Right lobe of liver (tissue), 6 donors: ENCODE results near the gene C7orf57. TPM values are rescaled to one million over a fixed set of nuclear protein-coding genes. Genes with fewer than 3 reads are reported as not detected.

ENCODE experiments used
- ATAC-seq, 4 donors: fragments of 200-7000 bp; cut with Tn5 transposase; one replicate each; pipeline ENCODE4 v1.9.1; 2020; ENCODE audit warnings: mild to moderate bottlenecking in 4 of 4, moderate library complexity in 4 of 4
- DNase-seq, 3 donors: peaks; one replicate each; pipeline ENCODE4 v3.0.0-alpha.2; 2020
- H3K27ac ChIP-seq, 3 donors: fragments of 200-600 bp; one replicate each; pipeline ENCODE4 v1.8.0; 2022
- H3K27me3 ChIP-seq, 2 donors: fragments of 200-600 bp; one replicate each; pipeline ENCODE4 v1.8.0; 2022
- H3K36me3 ChIP-seq, 4 donors: fragments of 200-600 bp; sonication (generic) in 1 of 4; one replicate each; pipeline versions ENCODE4 v1.5.1 to v1.8.0; 2017 to 2022; ENCODE audit warnings: control low read depth in 1 of 4
- H3K4me1 ChIP-seq, 4 donors: fragments of 200-600 bp; sonication (generic) in 1 of 4; one replicate each; pipeline versions ENCODE4 v1.5.1 to v1.8.0; 2017 to 2022; ENCODE audit warnings: control low read depth in 1 of 4
- H3K4me3 ChIP-seq, 3 donors: fragments of 200-600 bp; one replicate each; pipeline ENCODE4 v1.8.0; 2022
- H3K9me3 ChIP-seq, 4 donors: fragments of 200-600 bp; sonication (generic) in 1 of 4; one replicate each; pipeline versions ENCODE4 v1.5.1 to v1.8.0; 2017 to 2022; ENCODE audit warnings: control low read depth in 1 of 4
- POLR2A ChIP-seq: fragments of 450-650 bp; IDR thresholded peaks from one replicate; pipeline ENCODE4 v1.6.1; 2017; ENCODE audit warnings: antibody characterized with exemption, mild to moderate bottlenecking
- WGBS: methylation state at CpG from one replicate; pipeline ENCODE4 v1.1.6; 2018; ENCODE audit warnings: low coverage, low lambda C conversion rate; ENCODE audit not compliant: insufficient coverage; ENCODE audit errors: missing lambda C conversion rate; 5-methylcytosine and 5-hydroxymethylcytosine counted together
- intact Hi-C, 2 donors: fragments of 100-400 bp; cut with DNase I; formaldehyde crosslinking; loops; one replicate each; pipeline versions ENCODE4 v1.11.2 to v1.14.1; 2022
- total RNA-seq, 6 experiments: library from RNA; depleted of rRNA in 2 of 6; stranded (reverse); fragments of >200 nt in 2 of 6; fragmentation: NEBNext Ultra II Directional in 3 of 6; extraction: Animal tissue kit (Norgen Biotek cat#: 25700) in 3 of 6; gene quantifications; one replicate each; pipeline versions ENCODE4 v1.1.0 to v1.2.4, GENCODE V29; 2016 to 2023
- TF ChIP-seq, protein P1 (sequence below), 4 donors: fragments of 200-600 bp in 3 of 4; fragments of 450-650 bp in 1 of 4; IDR thresholded peaks; one replicate each; pipeline versions ENCODE4 v1.5.1 to v1.8.0; 2016 to 2022; ENCODE audit warnings: antibody characterized with exemption in 4 of 4, mild to moderate bottlenecking in 2 of 4
- donor health status: DM: no; HTN: yes; CAD: no.
- donor health status: DM: no; HTN: no; CAD: no.
- donor health status: DM: no; HTN: no; CAD: no.
- donor health status: DM: no; HTN: yes; CAD: no.
- donor health status: DM: no; HTN: yes; CAD: no.

The C7orf57 gene
- total RNA-seq, 6 experiments from 2014 or later: not detected

- no peak overlapping the region for H3K4me3 ChIP-seq
- H3K36me3 ChIP-seq: no peaks in the 10 kb centered on the region
- H3K9me3 ChIP-seq: no peaks in the 10 kb centered on the region
- TF ChIP-seq POLR2A: no peak
- TF ChIP-seq, protein P1, sequence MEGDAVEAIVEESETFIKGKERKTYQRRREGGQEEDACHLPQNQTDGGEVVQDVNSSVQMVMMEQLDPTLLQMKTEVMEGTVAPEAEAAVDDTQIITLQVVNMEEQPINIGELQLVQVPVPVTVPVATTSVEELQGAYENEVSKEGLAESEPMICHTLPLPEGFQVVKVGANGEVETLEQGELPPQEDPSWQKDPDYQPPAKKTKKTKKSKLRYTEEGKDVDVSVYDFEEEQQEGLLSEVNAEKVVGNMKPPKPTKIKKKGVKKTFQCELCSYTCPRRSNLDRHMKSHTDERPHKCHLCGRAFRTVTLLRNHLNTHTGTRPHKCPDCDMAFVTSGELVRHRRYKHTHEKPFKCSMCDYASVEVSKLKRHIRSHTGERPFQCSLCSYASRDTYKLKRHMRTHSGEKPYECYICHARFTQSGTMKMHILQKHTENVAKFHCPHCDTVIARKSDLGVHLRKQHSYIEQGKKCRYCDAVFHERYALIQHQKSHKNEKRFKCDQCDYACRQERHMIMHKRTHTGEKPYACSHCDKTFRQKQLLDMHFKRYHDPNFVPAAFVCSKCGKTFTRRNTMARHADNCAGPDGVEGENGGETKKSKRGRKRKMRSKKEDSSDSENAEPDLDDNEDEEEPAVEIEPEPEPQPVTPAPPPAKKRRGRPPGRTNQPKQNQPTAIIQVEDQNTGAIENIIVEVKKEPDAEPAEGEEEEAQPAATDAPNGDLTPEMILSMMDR (IDR thresholded peaks at IDR 0.05): no peak
- ATAC-seq: no peak
- H3K4me1 ChIP-seq: no peaks in the 10 kb centered on the region
- no peak for DNase-seq
- no peak overlapping the region for H3K27ac ChIP-seq
- intact Hi-C loops: no loop called here
- no peaks in the 10 kb centered on the region for H3K27me3 ChIP-seq
- 80% methylated on average over 3 of the region's 3 CpGs for WGBS
These were observed 6.9 kb downstream of the C7orf57 start for GRCh38 chr7:48042216-48042615.

DNA sequence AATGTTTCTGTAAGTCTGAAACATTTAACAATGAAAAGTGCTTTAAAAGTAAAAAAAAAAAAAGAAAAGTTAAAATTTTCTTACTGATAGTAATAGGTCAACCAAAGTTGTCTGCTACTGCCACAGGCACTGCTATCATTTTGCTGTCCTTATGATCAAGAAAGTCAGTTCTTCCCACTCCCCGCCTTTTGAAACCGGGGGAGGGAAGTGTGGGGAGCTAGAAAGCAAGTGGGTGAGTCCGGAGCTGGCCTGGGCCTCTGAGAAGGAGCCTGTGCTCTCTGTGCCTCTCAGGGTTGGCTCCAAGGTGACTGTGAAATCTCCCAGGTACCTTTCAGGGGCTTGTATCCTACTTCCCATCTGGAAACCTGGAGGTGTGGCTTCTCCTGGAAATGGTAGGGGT is 7.3 kb downstream of the C7orf57 start:
- TF ChIP-seq, protein P1 (IDR thresholded peaks at IDR 0.05): no peak
- no peak for TF ChIP-seq POLR2A
- peak in 1 of 4 donors; percentile 14 for ATAC-seq
- H3K4me1 ChIP-seq: no peaks in the 10 kb centered on the region
- H3K9me3 ChIP-seq: no peaks in the 10 kb centered on the region
- H3K4me3 ChIP-seq: no peak overlapping the region
- no peak for DNase-seq
- H3K36me3 ChIP-seq: no peaks in the 10 kb centered on the region
- H3K27ac ChIP-seq: no peak overlapping the region
- H3K27me3 ChIP-seq: no peaks in the 10 kb centered on the region
- WGBS: 38% methylated on average over 2 of the region's 3 CpGs
- intact Hi-C loops: no loop called here

DNA sequence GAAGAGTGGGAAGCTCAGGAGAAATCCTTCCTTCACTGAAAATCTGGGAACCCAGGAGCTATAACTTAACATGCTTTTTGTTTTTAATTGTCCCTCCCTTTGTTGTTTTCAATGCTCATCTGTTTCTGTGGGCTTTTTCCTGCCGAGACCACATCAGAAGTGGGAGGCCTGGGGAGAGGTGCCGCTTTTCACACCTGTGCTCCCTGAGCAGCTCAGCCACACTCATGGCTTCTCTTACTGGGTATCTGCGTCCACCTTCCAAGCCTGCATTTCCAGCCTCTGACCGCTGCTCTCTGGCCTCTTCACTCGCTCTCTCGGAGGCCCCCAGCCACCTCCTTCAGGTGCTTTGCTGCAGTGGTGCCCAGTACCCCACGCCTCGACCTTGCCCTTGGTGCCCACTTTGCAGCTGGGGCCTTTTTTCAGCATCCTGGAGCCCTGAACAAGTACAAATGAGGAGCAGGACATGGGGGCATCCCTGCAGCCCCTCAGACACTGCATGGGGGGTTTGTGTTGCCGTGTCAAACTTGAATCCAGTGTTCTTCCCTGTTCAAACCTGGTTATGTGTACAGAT is 9.9 kb downstream of the C7orf57 start:
- WGBS: 41% methylated on average over 7 of the region's 9 CpGs
- Histone ChIP-seq H3K27me3 (no peaks in the 10 kb centered on the region), H3K4me1 (no peaks in the 10 kb centered on the region)

GRCh38 chr7:48046458-48046857 is 11.1 kb downstream of the C7orf57 start:
- no peaks in the 10 kb centered on the region for H3K36me3 ChIP-seq
- no peaks in the 10 kb centered on the region for H3K9me3 ChIP-seq
- TF ChIP-seq, protein P1 (IDR thresholded peaks at IDR 0.05): no peak
- TF ChIP-seq POLR2A: no peak
- no peak for DNase-seq
- no peaks in the 10 kb centered on the region for H3K27me3 ChIP-seq
- WGBS: 64% methylated on average over 14 of the region's 14 CpGs
- intact Hi-C loops: no loop called here
- H3K27ac ChIP-seq: no peak overlapping the region
- H3K4me3 ChIP-seq: no peak overlapping the region
- no peaks in the 10 kb centered on the region for H3K4me1 ChIP-seq
- ATAC-seq: no peak

More for the DNA sequence above, 9.9 kb downstream of the C7orf57 start:
- DNase-seq: no peak
- TF ChIP-seq POLR2A: no peak
- TF ChIP-seq, protein P1 (IDR thresholded peaks at IDR 0.05): no peak
- Histone ChIP-seq H3K27ac (no peak overlapping the region), H3K4me3 (no peak overlapping the region), H3K9me3 (no peaks in the 10 kb centered on the region), H3K36me3 (no peaks in the 10 kb centered on the region)
- no peak for ATAC-seq
- intact Hi-C loops: no loop called here

DNA sequence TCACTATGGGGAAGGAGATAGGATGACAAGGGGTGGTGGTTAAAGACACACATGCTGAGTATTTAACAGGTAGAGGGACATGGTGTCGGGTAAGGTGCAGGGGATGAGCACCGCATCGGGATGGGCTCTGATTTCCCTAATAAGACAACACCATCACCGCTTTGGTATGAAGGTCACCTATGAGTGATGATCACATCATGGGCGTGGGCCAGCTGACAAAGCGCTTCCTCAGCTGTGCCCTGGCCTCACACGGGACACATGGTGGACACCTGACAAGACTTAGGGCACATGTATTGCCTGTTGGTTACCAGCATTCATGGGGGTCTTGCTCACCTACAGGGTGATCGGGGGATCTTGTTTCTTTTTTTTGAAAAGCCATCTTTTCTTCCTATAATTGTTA is 12.8 kb downstream of the C7orf57 start:
- H3K27ac ChIP-seq: no peak overlapping the region
- no peaks in the 10 kb centered on the region for H3K9me3 ChIP-seq
- no peak overlapping the region for H3K4me3 ChIP-seq
- 80% methylated on average over 1 of the region's 8 CpGs for WGBS
- no peaks in the 10 kb centered on the region for H3K4me1 ChIP-seq
- no peaks in the 10 kb centered on the region for H3K27me3 ChIP-seq
- TF ChIP-seq, protein P1 (IDR thresholded peaks at IDR 0.05): no peak
- TF ChIP-seq POLR2A: no peak
- no peak for ATAC-seq
- no peaks in the 10 kb centered on the region for H3K36me3 ChIP-seq
- intact Hi-C loops: no loop called here
- DNase-seq: no peak
